HepG2 (cell line): ENCODE measurements around the gene TSGA10. TPM values are rescaled to one million over a fixed set of nuclear protein-coding genes. Genes with fewer than 3 reads are reported as not detected.

Experiments
- GZF1 ChIP-seq: sonication (generic); formaldehyde crosslinking; IDR thresholded peaks from 2 replicates; pipeline ENCODE4 v1.5.1; 2020; ENCODE audit warnings: mild to moderate bottlenecking, missing genetic modification reagents
- HNRNPLL ChIP-seq: fragments of 200-400 bp; formaldehyde crosslinking; IDR thresholded peaks from 2 replicates; pipeline ENCODE4 v1.6.1; 2017; ENCODE audit warnings: mild to moderate bottlenecking, low read depth, low read length; ENCODE audit not compliant: poor library complexity, severe bottlenecking
- KDM6A ChIP-seq: IDR thresholded peaks from 2 replicates; pipeline ENCODE4 v1.6.1; 2016; ENCODE audit warnings: low read depth
- MLXIP ChIP-seq: sonication (generic); formaldehyde crosslinking; IDR thresholded peaks from 2 replicates; pipeline ENCODE4 v1.9.0; 2021; ENCODE audit warnings: missing genetic modification reagents, borderline replicate concordance
- NRL ChIP-seq: sonication (generic); formaldehyde crosslinking; IDR thresholded peaks from 2 replicates; pipeline ENCODE4 v1.5.0; 2020; ENCODE audit warnings: missing genetic modification reagents, mild to moderate bottlenecking, moderate library complexity, borderline replicate concordance
- PRDM10 ChIP-seq: sonication (generic); formaldehyde crosslinking; IDR thresholded peaks from 2 replicates; pipeline ENCODE4 v1.4.0; 2020; ENCODE audit warnings: low read depth, missing genetic modification reagents
- RFX5 ChIP-seq: IDR thresholded peaks from 2 replicates; pipeline ENCODE4 v1.6.1; 2011; ENCODE audit warnings: low read depth, low read length, improper control_type of control experiment
- ZBTB3 ChIP-seq: sonication (generic); formaldehyde crosslinking; IDR thresholded peaks from 2 replicates; pipeline ENCODE4 v1.4.0; 2020; ENCODE audit warnings: low read depth, mild to moderate bottlenecking, moderate library complexity, missing genetic modification reagents, borderline replicate concordance
- ZBTB4 ChIP-seq: sonication (generic); formaldehyde crosslinking; IDR thresholded peaks from 2 replicates; pipeline ENCODE4 v1.4.0; 2020; ENCODE audit warnings: missing genetic modification reagents, mild to moderate bottlenecking, borderline replicate concordance
- ZFP36L1 ChIP-seq: sonication (generic); formaldehyde crosslinking; IDR thresholded peaks from 2 replicates; pipeline ENCODE4 v1.8.0; 2022; ENCODE audit warnings: mild to moderate bottlenecking, missing genetic modification reagents, moderate library complexity
- ZNF264 ChIP-seq: sonication (generic); formaldehyde crosslinking; IDR thresholded peaks from 2 replicates; pipeline ENCODE4 v1.4.0; 2020; ENCODE audit warnings: missing genetic modification reagents
- ZNF276 ChIP-seq: sonication (generic); formaldehyde crosslinking; IDR thresholded peaks from 2 replicates; pipeline ENCODE4 v1.4.0; 2020; ENCODE audit warnings: mild to moderate bottlenecking, low read depth, missing genetic modification reagents
- ZNF652 ChIP-seq: IDR thresholded peaks from 2 replicates; pipeline ENCODE4 v1.6.1; 2016; ENCODE audit warnings: low read depth, borderline replicate concordance
- ZNF75D ChIP-seq: sonication (generic); formaldehyde crosslinking; IDR thresholded peaks from 2 replicates; pipeline ENCODE4 v1.8.1; 2023; ENCODE audit warnings: missing genetic modification reagents, mild to moderate bottlenecking, borderline replicate concordance
- polyA plus RNA-seq, 8 experiments: library from polyadenylated mRNA; depleted of rRNA in 3 of 8; stranded (reverse) in 7 of 8; unstranded in 1 of 8; fragments of >200 nt; fragmentation: Illumina TruSeq in 4 of 8; extraction: Trizol in 4 of 8; gene quantifications; 2 replicates each; pipeline versions ENCODE4 v1.2.1 to v1.2.3, GENCODE V29; 2011 to 2016; ENCODE audit warnings: low read depth in 4 of 8, missing spikeins in 1 of 8, mixed read lengths in 1 of 8; ENCODE audit not compliant: insufficient read depth in 1 of 8
- total RNA-seq, 5 experiments: library from RNA; depleted of rRNA; stranded (reverse); fragments of >200 nt; fragmentation: Illumina TruSeq; extraction: Trizol; gene quantifications; 2 replicates each; pipeline ENCODE4 v1.2.3, GENCODE V29; 2016; ENCODE audit warnings: low read depth in 1 of 5

Gene TSGA10
- total and polyA plus RNA-seq, 2 of the 13 experiments (the other 11 are each of a cell fraction or from before 2014, with no cell fraction given) = 4.7 to 13.1 TPM

- TF ChIP-seq KDM6A (peak; percentile 31; the same call in 1 of the 2 replicates), ZNF264 (CRISPR knock-in tag) (peak; percentile 73; the same call in 1 of the 2 replicates), ZNF276 (CRISPR knock-in tag) (no peak; the same call in 1 of the 2 replicates), GZF1 (peak; percentile 86; the same call in 1 of the 2 replicates), PRDM10 (CRISPR knock-in tag) (peak; percentile 97), MLXIP (CRISPR knock-in tag) (peak; percentile 76), ZNF75D (no peak), ZNF652 (CRISPR knock-in tag) (peak; percentile 87), ZFP36L1 (no peak; the same call in 1 of the 2 replicates), NRL (CRISPR knock-in tag) (peak; percentile 75; the same call in 1 of the 2 replicates), ZBTB4 (CRISPR knock-in tag) (peak; percentile 97), HNRNPLL (peak; percentile 70), RFX5 (peak; percentile 8), ZBTB3 (peak; percentile 71; the same call in 1 of the 2 replicates)
Observed at GRCh38 chr2:99180755-99181623, 26.2 kb upstream of the TSGA10 start, which contains the start of the genes MITD1 and MRPL30 (continued).
